GM12874 (cell line): ENCODE results near the gene LIF.
A peak's percentile ranks its signal among the peaks of the same experiment; 100 is the strongest.

Source experiments
- CTCF ChIP-seq: IDR thresholded peaks from 2 replicates; pipeline ENCODE4 v1.5.1; 2011; ENCODE audit warnings: low read depth, mild to moderate bottlenecking, control low read depth, low read length, moderate library complexity; ENCODE audit not compliant: insufficient read depth

Gene LIF

GRCh38 chr22:30291058-30291892 is 44.7 kb upstream of the LIF start:
- TF ChIP-seq CTCF = no peak

- TF ChIP-seq CTCF = no peak
Observed at GRCh38 chr22:30290342-30291057, 43.9 kb upstream of the LIF start.

- TF ChIP-seq CTCF = no peak
Observed at GRCh38 chr22:30289980-30290313, 43.4 kb upstream of the LIF start.

DNA sequence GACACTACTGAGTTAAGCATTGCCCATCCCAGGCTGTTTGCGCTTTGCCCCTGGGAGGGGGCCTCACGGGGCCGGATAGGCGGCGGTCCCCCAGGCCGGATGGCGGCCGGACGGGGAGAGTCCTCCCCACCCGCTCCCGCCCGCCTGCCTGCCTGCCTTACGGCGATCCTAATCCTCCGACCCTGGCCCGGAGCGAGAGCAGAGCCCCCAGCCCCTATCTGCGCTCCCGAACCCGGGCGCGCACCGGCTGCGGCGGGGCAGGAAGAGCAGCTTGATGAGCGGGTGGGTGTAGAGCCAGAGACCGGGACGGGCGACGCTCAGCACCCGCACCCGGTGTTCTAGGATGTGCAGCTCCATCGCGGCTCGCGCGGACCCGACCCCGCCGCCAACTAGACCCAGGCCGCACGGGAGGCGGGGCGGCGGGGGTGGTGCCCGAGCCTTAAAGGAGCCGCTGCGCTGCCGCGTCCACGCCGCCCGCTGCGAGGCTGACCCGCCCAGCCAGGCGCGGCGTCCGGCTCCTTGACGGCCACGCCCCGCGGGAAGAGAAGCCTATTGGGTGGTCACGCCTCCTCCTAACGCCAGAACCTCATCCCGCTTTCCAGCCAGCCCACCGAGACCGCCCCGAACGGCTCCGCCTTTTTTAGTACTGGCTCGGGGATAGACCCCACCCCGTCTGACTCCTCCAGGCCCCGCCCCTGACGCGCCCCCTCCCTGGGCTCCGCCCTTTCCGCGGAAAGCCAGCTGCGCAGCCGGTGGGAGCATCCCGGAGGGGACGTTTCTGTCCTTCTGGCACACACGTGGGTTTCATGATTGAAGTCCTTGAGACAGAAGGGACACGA is 42.8 kb upstream of the LIF start, which contains the start of gene CASTOR1:
Gene CASTOR1 (minus strand): TSS at position 365 of the 839 bp plus-strand sequence. CDS start 8 bp downstream, at position 357.
- 0 out of 2 replicates have a peak, but pooled peaks have one; percentile 0 for TF ChIP-seq CTCF

- TF ChIP-seq CTCF = 0 out of 2 replicates have a peak, but pooled peaks have one; percentile 0
Observed at GRCh38 chr22:30288419-30289140, 42.0 kb upstream of the LIF start.

DNA sequence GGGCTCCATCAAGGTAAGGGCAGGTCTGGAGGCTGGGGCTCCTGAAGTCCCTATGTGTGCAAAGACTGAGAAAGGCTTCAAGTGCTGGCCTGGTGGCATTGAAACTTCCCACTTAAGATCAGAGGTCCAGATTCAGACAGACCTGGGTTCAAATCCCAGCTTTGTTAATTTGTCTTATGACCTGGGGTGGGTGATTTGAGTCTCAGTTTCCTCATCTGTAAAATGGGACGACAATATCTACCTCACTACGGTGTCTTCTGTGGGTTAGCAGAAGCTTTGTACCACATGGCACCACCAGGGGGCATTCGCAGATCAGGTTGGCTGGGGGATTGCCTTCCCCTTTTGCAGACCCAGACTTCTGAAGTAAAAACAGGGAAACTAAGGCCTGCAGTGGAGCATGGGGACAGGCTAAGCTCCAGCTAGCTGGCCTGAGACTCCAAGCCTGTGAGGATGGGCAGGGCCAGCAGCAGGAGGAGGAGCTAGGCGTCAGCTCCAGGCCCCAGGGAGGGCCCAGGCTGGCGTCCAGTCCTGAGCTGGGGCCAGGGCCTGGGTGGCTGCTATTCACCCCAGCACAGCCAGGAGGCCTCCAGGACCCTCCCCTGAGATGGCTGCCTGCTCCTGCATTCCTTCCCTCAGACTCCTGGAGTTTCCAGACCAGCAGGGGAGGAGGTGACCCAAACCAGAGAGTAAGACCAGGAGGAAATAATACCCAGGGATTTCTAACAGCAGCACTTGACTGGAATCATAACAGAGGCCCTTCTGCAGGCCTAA is 41.3 kb upstream of the LIF start:
- TF ChIP-seq CTCF = peak; percentile 76
